ENCODE results near the gene NFYB. TPM values are rescaled to one million over a fixed set of nuclear protein-coding genes. Genes with fewer than 3 reads are reported as not detected.

NFYB gene
- total RNA-seq, 1 donor from 2014 or later: 24.7 TPM

GRCh38 chr12:104182144-104182543 lies 44.1 kb upstream of the NFYB start:
- Mint-ChIP-seq H3K36me3 (ENCODE audit: low read depth) (no peaks in the 10 kb centered on the region), H3K27ac (ENCODE audit: unreplicated experiment) (no peak overlapping the region), H3K9me3 (ENCODE audit: low read depth) (peaks cover 4% of the 10 kb centered on the region), H3K4me1 (ENCODE audit: low read depth) (peaks cover 40% of the 10 kb centered on the region), H3K4me3 (ENCODE audit: unreplicated experiment) (no peak overlapping the region), H3K27me3 (ENCODE audit: low read depth) (no peaks in the 10 kb centered on the region)
- DNase-seq (ENCODE audit: low spot score): no peak
- no peak for TF ChIP-seq CTCF (IDR thresholded peaks at IDR 0.05)

DNA sequence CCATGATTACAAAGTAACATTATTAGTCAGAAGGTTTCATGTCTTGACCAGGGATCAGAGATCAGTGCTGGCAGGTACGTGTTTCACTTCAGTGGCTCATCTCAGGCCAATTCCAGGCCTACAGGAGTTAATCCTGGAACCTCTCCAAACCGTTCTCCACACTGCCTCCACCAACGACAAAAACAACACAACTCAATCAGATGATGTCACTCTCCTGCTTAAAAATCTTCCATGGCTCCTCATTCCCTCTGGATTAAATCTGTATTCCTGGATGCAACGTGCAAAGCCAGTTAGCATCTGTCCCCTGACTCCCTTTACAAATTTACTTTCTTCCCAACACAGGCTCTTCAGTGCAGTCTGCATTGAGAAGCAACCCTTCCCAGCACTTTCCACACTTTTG lies 43.3 kb upstream of the NFYB start:
- DNase-seq (ENCODE audit: low spot score): no peak

DNA sequence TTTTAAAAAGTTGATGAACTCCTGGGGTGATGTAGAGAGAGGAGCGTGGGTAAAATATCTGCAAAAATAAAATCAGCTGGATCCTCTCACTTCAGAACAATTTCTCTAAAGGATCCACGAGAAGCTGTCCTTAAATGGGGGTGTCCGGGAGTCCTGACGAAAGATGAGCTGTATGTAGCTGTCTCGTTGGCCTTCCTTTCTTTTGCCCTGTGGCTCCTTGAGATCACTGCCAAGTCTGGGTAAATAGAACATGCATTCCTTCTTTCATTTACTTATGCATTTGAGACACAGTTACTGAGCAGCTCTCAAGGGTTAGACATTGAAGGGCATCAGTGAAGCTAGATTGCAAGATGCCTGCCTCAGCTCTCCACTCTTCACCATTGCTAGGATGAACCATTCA lies 42.4 kb upstream of the NFYB start:
- peaks cover 4% of the 10 kb centered on the region for H3K9me3 Mint-ChIP-seq (ENCODE audit: low read depth)
- DNase-seq (ENCODE audit: low spot score): no peak
- no peaks in the 10 kb centered on the region for H3K36me3 Mint-ChIP-seq (ENCODE audit: low read depth)
- H3K27me3 Mint-ChIP-seq (ENCODE audit: low read depth): no peaks in the 10 kb centered on the region
- no peak for TF ChIP-seq CTCF (IDR thresholded peaks at IDR 0.05)
- no peak overlapping the region for H3K4me3 Mint-ChIP-seq (ENCODE audit: unreplicated experiment)
- H3K27ac Mint-ChIP-seq (ENCODE audit: unreplicated experiment): peak overlapping the region; percentile 64
- peaks cover 41% of the 10 kb centered on the region for H3K4me1 Mint-ChIP-seq (ENCODE audit: low read depth)

More for the DNA sequence above, 43.3 kb upstream of the NFYB start:
- TF ChIP-seq CTCF (IDR thresholded peaks at IDR 0.05): no peak
- Mint-ChIP-seq H3K4me1 (ENCODE audit: low read depth) (peaks cover 41% of the 10 kb centered on the region), H3K36me3 (ENCODE audit: low read depth) (no peaks in the 10 kb centered on the region), H3K9me3 (ENCODE audit: low read depth) (peaks cover 4% of the 10 kb centered on the region), H3K27ac (ENCODE audit: unreplicated experiment) (peak overlapping the region; percentile 0), H3K27me3 (ENCODE audit: low read depth) (no peaks in the 10 kb centered on the region), H3K4me3 (ENCODE audit: unreplicated experiment) (no peak overlapping the region)

GRCh38 chr12:104177663-104178501 lies 39.9 kb upstream of the NFYB start:
- no peaks in the 10 kb centered on the region for H3K9me3 Mint-ChIP-seq (ENCODE audit: low read depth)
- no peaks in the 10 kb centered on the region for H3K36me3 Mint-ChIP-seq (ENCODE audit: low read depth)
- DNase-seq (ENCODE audit: low spot score): no peak
- no peak overlapping the region for H3K4me3 Mint-ChIP-seq (ENCODE audit: unreplicated experiment)
- H3K4me1 Mint-ChIP-seq (ENCODE audit: low read depth): peaks cover 41% of the 10 kb centered on the region
- peak; percentile 69 for TF ChIP-seq CTCF (IDR thresholded peaks at IDR 0.05)
- H3K27ac Mint-ChIP-seq (ENCODE audit: unreplicated experiment): peak overlapping the region; percentile 70
- H3K27me3 Mint-ChIP-seq (ENCODE audit: low read depth): peaks cover 3% of the 10 kb centered on the region

DNA sequence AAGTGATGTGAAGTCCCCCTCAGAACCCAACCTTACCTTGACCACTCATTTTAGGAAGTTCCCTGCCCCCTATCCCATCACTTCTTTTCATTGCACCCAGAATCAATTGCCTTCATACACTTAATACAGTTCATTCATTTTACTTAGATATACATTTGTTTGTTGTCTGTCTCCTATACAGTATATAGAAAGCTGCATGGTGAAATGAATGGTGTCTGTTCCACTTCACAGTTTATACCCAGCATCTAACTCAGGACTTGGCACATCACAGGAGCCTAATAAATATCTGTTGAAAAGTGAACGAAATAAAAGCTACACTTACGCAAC lies 39.3 kb upstream of the NFYB start:
- no peak for TF ChIP-seq CTCF (IDR thresholded peaks at IDR 0.05)
- Mint-ChIP-seq H3K4me3 (ENCODE audit: unreplicated experiment) (no peak overlapping the region), H3K9me3 (ENCODE audit: low read depth) (no peaks in the 10 kb centered on the region), H3K4me1 (ENCODE audit: low read depth) (peaks cover 37% of the 10 kb centered on the region), H3K27ac (ENCODE audit: unreplicated experiment) (peak overlapping the region; percentile 30), H3K27me3 (ENCODE audit: low read depth) (peaks cover 3% of the 10 kb centered on the region), H3K36me3 (ENCODE audit: low read depth) (no peaks in the 10 kb centered on the region)
- no peak for DNase-seq (ENCODE audit: low spot score)

Data from chondrocyte (in vitro differentiated cells).